Stimulated activated CD8-positive, alpha-beta memory T cell treated with anti-CD3 and anti-CD28 coated beads, Interleukin-4, amount 100 ng/mL, for 1 hour (primary cell): Measurements from ENCODE around the gene ASB13.

Source experiments
- DNase-seq, 2 donors: peaks; one replicate each; pipeline ENCODE4 v3.0.0-alpha.2; 2020; ENCODE audit warnings: low read depth in 2 of 2, low spot score in 1 of 2

ASB13 gene

DNA sequence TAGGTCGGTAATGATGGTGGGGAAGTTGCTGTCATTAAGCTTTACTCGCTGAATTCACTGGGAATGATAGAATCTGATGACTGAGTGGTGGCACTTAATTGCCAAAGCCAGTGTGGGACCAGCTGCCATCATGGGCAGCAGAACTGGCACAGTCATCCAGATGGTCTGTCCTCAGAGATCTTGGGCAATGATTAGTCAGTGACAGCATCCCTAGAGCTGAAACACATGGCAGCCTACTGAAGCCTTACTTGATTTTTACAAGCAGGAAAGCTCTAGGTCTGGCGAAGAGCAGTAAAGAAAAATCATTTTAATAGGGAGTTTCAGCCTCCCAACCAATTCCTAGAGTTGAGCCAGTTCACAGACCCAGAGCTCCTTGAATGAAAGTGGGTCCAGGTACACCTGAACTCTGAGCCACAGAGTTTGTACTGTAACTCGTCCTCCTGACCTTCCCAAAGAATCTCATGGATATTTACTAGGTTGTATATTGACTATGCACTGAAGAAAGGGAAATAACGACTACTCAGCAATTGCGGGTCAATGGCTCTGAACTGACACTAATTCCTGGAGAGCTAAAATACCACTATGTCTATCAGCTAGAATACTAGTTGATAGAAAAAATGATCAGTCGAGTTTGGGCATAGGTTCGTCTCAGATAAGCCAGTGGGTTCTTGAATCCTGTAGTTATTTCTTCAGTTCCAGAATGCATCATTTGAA, 4.4 kb upstream of the ASB13 start:
- DNase-seq, result no peak

DNA sequence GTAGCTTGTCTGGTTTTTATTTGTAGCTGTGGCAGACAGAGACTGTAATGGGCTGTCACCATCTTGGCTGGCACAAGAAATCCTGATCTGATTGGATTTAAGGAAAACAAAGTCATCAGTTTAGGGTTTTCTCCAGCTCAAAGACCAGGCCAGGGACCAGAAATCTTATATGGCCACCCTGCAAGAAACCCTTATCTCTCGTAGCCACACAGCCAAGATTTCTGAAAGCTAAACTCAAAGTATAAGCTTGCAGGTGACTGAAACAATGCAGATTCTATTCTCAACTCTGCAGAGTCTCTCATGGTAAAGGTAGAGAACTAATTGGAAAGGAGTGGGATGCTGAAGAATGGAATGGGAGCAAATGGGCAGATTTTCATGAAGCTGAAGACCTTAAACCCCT, 3.2 kb upstream of the ASB13 start:
- DNase-seq, result no peak

- DNase-seq, result no peak
Measured at GRCh38 chr10:5668429-5668828, 2.0 kb upstream of the ASB13 start.

DNA sequence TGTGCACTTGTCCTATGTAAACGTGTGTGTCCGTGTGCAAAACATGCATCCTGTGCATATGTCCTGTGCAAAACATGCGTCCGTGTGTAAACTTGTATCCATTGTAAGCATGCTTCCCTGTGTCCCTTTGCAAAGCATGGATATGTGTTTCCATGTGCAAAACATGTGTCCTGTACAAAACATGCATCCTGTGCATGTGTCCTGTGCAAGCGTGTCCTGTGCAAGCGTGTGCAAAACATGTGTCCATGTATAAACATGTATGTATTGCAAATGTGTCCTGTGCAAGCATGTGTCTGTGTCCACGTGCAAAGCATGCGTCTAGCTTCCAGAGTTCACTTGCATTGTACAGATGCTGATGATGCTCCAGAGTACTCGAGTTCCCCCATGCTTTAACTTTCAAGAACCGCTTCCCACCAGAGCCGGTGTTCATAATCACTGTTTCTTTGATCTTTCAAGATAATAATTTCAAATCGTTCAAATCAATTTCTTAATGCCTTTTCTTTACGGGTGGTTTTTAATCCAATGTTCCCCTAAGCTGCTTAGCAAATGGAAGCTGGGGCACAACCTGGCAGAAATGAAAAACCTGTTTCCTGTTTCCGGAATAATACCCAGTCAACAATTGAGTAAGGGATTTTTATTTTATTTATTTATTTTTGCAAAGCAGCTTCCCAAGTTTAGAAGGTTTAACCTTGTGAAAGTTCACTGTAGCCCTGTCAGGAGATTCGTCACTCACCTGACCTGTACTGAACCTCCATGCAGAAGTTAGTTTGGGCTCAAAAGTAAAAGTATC, 641 bp upstream of the ASB13 start:
- DNase-seq, result no peak

DNA sequence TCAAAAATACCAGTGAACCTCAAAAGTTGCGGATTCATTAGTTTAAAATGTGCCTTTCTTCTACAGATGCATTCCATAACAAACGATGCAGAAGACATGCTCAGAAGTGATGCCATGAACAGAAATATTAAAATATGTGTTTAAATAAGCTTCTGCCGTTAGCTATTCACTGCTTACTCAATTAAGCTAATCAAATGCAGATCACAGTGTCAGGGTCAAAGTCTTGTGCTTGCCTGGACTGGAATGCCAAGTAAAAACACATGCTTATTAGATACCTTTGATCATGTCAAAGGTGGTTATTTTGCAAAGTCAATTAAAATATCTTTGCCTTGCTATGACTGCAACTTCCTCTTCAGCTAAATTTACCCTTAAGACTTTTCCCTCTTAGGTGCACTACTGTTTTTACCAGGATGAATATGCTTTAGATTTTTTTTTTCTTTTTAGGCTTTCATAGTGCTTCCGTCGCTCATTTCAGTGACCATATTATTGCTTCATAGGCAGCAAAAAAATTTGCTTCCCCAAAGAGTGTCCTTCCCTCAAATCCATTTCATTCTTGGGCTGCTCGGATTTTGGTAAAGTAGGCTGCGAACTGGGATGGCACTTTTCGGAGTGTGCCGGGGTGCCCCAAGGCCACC, 905 bp downstream of the ASB13 start:
- no peak for DNase-seq

DNA sequence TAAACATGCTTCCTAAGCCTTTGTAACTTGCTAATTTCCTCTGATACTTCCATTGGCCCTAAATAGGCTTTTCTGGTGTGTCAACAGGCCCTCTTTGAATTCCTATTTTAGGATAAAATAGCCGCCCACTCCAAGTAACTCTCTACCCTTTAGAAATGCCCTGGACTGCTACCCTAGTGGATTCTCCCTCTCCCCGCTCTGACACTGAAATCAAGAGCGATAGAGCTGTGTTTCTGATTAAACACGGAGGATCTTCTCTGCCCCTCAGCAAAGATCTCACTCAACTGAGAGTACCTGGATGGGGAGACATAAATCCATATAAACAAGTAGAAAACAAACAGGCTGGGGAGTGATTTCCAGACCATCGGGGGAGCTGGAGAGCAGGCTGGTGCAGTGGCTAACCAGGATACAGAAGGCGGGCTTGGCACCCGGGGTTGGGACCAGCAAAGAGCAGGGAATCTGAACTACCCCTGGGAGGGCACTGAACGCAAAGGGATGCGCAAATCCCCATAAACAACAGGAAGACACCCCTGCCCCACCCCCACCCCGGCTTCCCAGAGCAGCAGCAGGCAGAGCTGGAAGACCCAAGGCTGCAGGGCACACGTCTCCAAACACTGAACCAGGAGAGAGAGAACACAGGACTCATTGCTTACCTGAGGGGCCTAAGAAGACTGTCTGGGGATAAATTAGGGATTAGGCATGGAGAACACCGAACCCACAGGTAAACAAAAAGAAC, 2.5 kb downstream of the ASB13 start:
- no peak for DNase-seq

GRCh38 chr10:5662708-5663579, 3.5 kb downstream of the ASB13 start:
- DNase-seq, result no peak

- no peak for DNase-seq
Measured at GRCh38 chr10:5661043-5661442, 5.4 kb downstream of the ASB13 start.

- DNase-seq, result no peak
Measured at GRCh38 chr10:5659702-5660528, 6.5 kb downstream of the ASB13 start.

- no peak for DNase-seq
Measured at GRCh38 chr10:5658871-5659618, 7.3 kb downstream of the ASB13 start.

DNA sequence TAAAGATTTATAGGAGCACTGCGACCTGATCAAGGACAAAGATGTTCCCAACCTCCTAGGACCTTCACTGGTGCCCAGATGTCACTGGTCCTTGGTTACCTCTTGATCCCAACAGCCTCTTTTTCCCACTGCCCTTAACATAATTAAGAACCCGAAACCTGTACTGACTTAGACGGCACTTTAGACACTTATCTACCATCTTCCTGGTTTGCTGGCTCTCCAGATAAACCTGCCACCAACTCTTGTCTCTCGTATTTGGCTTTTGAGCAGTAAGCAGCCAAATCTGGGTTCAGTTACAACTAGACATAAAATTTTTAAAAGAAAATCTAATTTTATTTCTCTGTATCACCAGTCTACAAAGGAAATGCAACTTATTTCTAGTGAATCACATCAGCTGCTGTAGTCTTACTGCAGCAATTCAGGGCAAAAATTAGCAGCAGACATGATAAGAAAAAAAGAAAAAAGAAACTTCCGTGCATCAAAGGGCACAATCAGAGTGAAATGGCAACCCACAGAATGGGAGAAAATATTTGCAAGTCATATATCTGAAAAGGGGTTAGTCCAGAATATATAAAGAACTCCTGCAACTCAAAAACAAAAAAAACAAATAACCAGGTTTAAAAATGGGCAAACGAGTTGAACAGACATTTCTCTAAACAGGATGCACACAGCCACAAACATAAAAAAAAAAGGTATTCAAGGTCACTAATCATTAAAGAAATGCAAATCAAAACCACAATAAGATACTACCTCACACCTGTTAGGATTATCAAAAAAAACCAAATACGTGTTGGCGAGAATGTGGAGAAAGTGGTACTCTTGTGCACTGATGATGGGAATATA, 9.4 kb downstream of the ASB13 start:
- no peak for DNase-seq

GRCh38 chr10:5655121-5655520, 11.3 kb downstream of the ASB13 start:
- no peak for DNase-seq

DNA sequence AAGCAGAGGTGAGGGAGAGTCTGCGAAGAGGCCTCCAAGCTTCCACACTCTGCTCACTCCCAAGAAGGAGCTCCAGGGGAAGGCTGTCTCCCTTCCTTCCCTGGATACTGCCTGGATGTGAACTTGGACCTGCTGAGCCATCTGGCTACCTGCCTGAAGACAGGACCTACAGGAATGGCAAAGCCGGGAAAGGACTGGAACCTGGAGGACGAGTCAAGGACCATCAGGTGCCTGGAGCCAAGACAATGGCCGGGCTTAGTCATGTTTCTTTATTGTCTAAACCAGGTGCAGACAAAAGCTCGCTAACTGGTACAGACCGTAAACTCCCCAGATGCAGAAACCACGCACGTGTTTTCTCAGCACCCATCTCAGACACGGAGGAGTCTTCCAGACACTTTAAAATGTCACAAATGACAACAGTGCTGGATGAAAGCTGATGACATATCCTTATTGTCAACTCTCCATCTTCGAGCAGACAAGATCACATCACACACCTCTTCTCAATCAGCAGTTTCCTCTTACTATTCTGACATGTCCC, 12.1 kb downstream of the ASB13 start:
- DNase-seq, result no peak

DNA sequence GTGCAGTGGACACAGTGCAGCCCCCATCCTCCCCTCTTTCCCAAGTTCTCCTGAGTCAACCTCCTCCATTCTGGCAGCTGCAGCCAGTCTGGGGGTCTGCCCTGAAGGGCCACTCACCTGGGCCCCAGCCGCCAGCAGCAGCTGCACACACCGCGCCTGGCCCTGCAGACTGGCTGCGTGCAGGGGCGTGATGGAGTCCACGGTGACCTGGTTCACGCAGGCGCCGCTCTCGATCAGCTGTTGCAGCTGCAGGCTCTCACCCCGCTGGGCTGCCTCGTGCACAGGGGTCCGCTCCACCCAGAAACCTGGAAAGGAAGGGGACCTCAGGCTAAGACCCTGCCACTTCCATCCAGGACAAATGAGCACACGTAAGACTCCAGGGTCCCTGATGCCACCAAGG, 13.6 kb downstream of the ASB13 start:
- no peak for DNase-seq

DNA sequence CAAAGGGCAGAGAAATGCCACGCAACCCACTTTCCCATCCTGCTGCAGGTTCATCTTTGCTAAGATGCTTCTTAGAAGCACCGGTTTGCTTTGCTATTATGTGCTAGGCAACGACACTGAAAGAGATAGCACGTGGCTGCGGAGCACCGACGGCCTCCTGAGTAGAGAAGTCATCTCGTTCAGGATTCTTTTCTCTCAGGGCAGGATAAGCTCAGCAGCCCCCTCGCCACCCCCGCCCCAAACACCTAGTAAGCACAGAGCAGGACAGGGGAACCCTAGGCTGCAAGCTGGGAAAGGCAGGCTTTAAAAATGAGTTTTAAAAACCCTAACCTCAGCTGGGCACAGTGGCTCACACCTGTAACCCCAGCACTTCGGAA, 15.0 kb downstream of the ASB13 start:
- no peak for DNase-seq

GRCh38 chr10:5650664-5651387, 15.6 kb downstream of the ASB13 start:
- DNase-seq, result no peak

GRCh38 chr10:5649746-5650145, 16.6 kb downstream of the ASB13 start:
- no peak for DNase-seq
